Loucy (cell line): ENCODE data around the gene KIZ.

Experiments
- EZH2phosphoT487 ChIP-seq: fragments of 200-600 bp; IDR thresholded peaks from 2 replicates; pipeline ENCODE4 v1.6.1; 2018; ENCODE audit warnings: antibody characterized with exemption, mild to moderate bottlenecking, moderate library complexity, borderline replicate concordance
- TF ChIP-seq, protein P1 (sequence below): fragments of 200-600 bp; sonication (generic); conservative IDR thresholded peaks from 2 replicates; pipeline ENCODE4 v1.5.1; 2014; ENCODE audit warnings: mild to moderate bottlenecking, antibody characterized with exemption, low read length

DNA sequence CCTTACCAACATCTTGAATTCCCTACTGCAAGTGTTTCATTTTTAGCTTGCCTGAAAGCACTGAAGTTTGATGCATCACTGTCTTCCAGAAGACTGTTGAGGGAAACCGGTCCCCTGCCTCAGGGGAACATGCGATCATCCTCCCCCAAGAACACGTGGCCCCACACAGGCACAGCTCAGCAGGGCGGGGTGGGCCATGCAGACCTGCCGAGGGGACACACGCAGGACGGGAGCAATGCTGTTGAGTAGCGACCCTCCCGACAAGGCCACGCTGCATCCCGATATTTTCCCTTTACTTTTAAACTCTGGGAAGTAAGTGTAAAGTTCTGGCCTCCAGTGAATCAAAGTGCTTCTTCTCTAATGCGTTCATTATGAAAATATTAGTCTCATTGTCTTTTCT lies 117.9 kb downstream of the KIZ start:
- TF ChIP-seq, protein P1, sequence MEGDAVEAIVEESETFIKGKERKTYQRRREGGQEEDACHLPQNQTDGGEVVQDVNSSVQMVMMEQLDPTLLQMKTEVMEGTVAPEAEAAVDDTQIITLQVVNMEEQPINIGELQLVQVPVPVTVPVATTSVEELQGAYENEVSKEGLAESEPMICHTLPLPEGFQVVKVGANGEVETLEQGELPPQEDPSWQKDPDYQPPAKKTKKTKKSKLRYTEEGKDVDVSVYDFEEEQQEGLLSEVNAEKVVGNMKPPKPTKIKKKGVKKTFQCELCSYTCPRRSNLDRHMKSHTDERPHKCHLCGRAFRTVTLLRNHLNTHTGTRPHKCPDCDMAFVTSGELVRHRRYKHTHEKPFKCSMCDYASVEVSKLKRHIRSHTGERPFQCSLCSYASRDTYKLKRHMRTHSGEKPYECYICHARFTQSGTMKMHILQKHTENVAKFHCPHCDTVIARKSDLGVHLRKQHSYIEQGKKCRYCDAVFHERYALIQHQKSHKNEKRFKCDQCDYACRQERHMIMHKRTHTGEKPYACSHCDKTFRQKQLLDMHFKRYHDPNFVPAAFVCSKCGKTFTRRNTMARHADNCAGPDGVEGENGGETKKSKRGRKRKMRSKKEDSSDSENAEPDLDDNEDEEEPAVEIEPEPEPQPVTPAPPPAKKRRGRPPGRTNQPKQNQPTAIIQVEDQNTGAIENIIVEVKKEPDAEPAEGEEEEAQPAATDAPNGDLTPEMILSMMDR = no peak
- no peak for TF ChIP-seq EZH2phosphoT487
